ENCODE results near the gene PITX1. TPM values are rescaled to one million over a fixed set of nuclear protein-coding genes. Genes with fewer than 3 reads are reported as not detected.

The PITX1 gene
- total RNA-seq, 2 experiments from 2014 or later, result 0.18 TPM

DNA sequence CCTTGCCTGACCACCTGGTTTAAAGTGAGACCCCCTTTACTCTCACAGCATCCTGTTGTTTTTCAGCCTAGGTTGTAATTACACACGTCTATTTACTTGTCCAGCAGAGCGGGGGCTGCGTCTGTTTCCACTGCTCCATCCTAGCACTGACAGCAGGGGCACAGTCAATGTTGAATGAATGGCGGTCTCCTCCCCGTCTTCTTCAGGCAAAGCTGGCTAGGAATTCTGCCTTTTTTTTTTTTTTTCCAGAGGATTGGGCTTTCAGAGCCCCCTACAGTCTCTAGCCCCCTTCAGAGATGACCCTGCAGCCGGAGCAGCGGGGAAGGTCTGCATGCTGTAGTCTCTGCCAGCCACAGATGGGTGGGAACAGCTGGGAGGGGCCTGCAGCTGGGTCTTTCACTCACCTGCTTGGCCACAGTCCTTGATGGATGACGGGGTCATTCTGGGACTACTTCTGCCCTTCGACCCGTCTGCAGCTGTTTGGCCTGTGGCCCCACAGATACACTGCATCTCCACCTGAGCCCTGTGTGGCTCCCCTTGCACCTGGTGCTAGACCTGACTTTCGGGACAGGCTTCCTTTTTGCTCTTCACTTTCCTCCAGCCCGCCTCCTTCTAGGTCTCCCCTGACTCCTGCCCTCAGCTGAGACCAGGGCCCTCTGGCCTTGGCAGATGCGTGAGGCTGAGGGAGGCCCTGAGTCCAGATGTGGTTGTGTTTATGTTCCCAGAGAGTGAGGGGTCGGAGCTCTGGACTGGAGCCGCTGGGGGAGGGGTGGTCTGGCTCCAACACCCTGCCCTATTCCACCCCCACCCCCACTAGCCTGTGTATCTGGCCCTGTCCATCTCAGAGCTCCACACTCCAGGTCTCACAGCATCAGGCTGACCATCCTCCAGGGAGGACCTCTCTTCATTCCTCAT is 8.0 kb downstream of the PITX1 start:
- Mint-ChIP-seq H3K27me3 (peaks cover 38% of the 10 kb centered on the region), H3K4me3 (no peak overlapping the region), H3K4me1 (peaks cover 17% of the 10 kb centered on the region), H3K36me3 (ENCODE audit: low read depth) (peaks cover 4% of the 10 kb centered on the region), H3K27ac (no peak overlapping the region), H3K9me3 (ENCODE audit: low read depth) (peaks cover 4% of the 10 kb centered on the region)
- DNase-seq, result no peak
- intact Hi-C loops (cut with DNase I, micrococcal nuclease), result loop anchor here in 1 of 2 experiments (5.0 kb wide), 1 partner anchor 516 kb away; no protein-coding TSS in a partner anchor
- POLR2A ChIA-PET, result no interaction called here
- no peak for ATAC-seq
- CTCF ChIA-PET, result no interaction called here

DNA sequence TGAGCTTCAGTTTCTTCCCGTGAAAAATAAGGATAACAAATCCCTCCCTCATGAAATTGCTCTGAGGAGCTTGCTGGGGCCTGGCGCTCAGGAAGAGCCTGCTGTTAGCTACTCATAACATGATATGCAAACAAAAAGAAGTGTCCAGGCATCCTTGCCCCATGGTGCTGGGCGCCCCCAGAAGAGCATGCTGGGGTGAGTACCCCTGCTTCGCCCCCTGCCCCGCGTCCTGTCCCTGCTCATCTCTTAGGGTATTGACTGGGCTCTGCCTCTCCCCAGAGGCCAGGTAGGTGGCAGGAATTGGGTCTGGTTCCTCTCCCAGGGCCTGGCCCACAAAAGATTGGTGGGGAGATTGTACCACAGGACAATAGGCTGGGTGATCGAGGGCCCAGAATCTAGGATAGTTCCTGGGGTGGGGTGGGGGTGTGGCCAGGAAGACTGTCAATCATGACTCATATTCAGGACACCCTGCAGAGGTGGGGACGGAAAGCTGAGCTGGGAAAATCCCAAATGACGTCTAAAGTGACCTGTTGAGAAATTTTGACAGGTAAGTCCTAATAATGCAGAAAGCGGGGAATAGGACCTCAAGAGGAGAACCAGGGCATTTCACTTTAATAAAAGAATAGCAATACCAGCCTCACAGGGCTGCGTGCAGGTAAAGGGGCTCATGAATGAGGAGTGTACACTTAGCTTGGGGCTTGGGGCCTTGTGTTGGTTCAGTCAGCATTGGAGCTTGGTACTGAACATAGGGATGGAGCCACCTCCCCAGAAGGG is 8.9 kb downstream of the PITX1 start:
- intact Hi-C loops (cut with DNase I, micrococcal nuclease), result loop anchor here in 1 of 2 experiments (5.0 kb wide), 1 partner anchor 517 kb away; no protein-coding TSS in a partner anchor
- no peak overlapping the region for H3K27ac Mint-ChIP-seq
- peaks cover 4% of the 10 kb centered on the region for H3K36me3 Mint-ChIP-seq (ENCODE audit: low read depth)
- ChIA-PET POLR2A (no interaction called here), CTCF (interaction anchor here (1.2 kb wide), 1 partner anchor 163 kb away, joined by 6 read pairs; no protein-coding TSS in a partner anchor)
- ATAC-seq (no peak), DNase-seq (no peak)
- peaks cover 30% of the 10 kb centered on the region for H3K27me3 Mint-ChIP-seq
- no peak overlapping the region for H3K4me3 Mint-ChIP-seq
- peaks cover 10% of the 10 kb centered on the region for H3K4me1 Mint-ChIP-seq
- H3K9me3 Mint-ChIP-seq (ENCODE audit: low read depth), result peaks cover 4% of the 10 kb centered on the region

DNA sequence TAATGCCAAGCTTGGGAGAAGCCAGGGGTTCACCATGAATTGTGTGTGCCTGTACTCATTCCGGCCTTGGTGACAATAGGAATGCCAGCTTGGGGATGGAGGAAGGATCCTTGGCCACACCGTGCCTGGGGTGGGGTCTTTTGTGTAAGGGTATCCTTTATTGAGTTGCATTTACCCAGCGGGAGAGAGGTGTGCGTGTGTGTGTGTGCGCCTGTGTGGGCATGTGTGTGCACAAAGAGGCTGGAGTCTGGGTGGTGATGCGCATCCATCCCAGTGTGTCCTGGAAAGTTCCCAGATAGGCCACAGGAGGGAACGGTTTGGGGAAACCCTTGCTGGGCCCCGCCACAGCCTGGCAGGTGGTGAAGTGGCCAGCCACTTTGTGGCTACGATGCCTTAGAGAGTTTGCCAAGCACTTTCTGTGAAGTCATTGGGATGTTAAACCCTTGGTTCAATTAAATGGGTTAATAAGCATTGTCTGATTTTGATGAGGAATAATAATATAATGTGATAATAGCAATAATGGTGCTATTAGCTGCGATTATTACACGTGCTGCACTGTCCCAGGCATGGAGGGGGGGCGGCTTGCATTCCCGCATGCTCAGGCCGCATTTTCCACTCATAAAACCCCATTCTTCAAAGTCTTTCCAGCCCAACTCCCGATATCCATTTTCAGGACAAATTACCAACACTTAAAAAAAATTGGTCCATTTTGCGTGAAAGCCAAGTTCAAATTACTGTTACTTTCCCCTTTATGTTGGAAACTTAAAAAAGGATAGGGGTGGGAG is 13.7 kb downstream of the PITX1 start:
- no peak overlapping the region for H3K4me3 Mint-ChIP-seq
- peaks cover 2% of the 10 kb centered on the region for H3K27me3 Mint-ChIP-seq
- H3K36me3 Mint-ChIP-seq (ENCODE audit: low read depth), result no peaks in the 10 kb centered on the region
- intact Hi-C loops (cut with DNase I, micrococcal nuclease), result no loop called here
- CTCF ChIA-PET, result interaction anchor here (0.7 kb wide), 1 partner anchor 29 kb away, joined by 3 read pairs; no protein-coding TSS in a partner anchor
- H3K9me3 Mint-ChIP-seq (ENCODE audit: low read depth), result no peaks in the 10 kb centered on the region
- H3K27ac Mint-ChIP-seq, result no peak overlapping the region
- no peaks in the 10 kb centered on the region for H3K4me1 Mint-ChIP-seq
- no peak for DNase-seq
- POLR2A ChIA-PET, result interaction anchor here (0.8 kb wide), 1 partner anchor 31 kb away, joined by 4 read pairs; no protein-coding TSS in a partner anchor
- ATAC-seq, result no peak

DNA sequence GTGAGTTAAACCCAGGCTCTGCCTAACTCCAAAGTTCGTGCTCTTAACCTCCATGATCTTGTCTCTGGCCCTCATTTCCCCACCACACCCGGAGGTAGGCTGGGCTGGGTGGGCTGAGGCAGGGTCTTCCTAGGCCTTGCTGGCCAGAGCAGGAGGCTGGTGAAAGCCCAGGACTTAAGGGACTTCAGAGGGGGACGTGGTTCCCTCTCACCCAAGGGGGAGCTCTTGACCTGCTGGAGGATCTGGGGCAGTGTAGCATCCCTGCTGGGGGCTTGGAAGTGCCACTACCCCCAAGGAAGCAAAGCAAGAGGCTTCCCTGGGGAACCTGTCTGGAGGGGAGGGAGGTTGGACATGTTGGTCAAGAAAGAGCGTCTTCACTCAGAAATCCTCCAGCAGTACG is 14.7 kb downstream of the PITX1 start:
- ATAC-seq (no peak), DNase-seq (no peak)
- intact Hi-C loops (cut with DNase I, micrococcal nuclease), result no loop called here
- no peaks in the 10 kb centered on the region for H3K9me3 Mint-ChIP-seq (ENCODE audit: low read depth)
- no peaks in the 10 kb centered on the region for H3K4me1 Mint-ChIP-seq
- H3K4me3 Mint-ChIP-seq, result no peak overlapping the region
- no peak overlapping the region for H3K27ac Mint-ChIP-seq
- ChIA-PET CTCF (interaction anchor here (0.5 to 0.7 kb wide), 2 partner anchors 40 to 169 kb away, joined by 3 to 4 read pairs; no protein-coding TSS in a partner anchor), POLR2A (interaction anchor here (0.8 kb wide), 1 partner anchor 30 kb away, joined by 4 read pairs; no protein-coding TSS in a partner anchor)
- no peaks in the 10 kb centered on the region for H3K36me3 Mint-ChIP-seq (ENCODE audit: low read depth)
- no peaks in the 10 kb centered on the region for H3K27me3 Mint-ChIP-seq

DNA sequence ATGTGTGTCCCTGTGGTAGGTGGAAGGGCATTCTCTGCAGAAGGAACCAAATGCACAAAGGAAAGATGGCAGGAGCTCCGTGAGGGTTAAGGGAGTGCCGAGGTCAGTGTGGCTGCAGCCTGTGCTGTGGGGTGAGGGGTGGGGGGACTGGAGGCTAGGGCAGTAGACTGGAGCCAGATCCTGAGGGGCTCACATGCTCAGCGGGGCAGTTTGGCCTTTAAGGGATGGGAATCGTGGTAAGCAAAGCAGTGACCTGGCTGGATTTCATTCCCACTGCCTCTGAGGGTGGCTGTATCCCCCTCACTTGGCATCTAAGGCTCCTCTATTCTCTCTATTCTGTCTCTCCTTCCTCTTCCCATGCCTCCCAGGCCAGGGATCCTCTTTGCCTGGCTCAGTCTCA is 15.6 kb downstream of the PITX1 start:
- no peaks in the 10 kb centered on the region for H3K27me3 Mint-ChIP-seq
- DNase-seq, result no peak
- no peaks in the 10 kb centered on the region for H3K4me1 Mint-ChIP-seq
- H3K4me3 Mint-ChIP-seq, result no peak overlapping the region
- no peaks in the 10 kb centered on the region for H3K36me3 Mint-ChIP-seq (ENCODE audit: low read depth)
- no peak for ATAC-seq
- ChIA-PET POLR2A (no interaction called here), CTCF (no interaction called here)
- intact Hi-C loops (cut with DNase I, micrococcal nuclease), result no loop called here
- no peak overlapping the region for H3K27ac Mint-ChIP-seq
- H3K9me3 Mint-ChIP-seq (ENCODE audit: low read depth), result no peaks in the 10 kb centered on the region

DNA sequence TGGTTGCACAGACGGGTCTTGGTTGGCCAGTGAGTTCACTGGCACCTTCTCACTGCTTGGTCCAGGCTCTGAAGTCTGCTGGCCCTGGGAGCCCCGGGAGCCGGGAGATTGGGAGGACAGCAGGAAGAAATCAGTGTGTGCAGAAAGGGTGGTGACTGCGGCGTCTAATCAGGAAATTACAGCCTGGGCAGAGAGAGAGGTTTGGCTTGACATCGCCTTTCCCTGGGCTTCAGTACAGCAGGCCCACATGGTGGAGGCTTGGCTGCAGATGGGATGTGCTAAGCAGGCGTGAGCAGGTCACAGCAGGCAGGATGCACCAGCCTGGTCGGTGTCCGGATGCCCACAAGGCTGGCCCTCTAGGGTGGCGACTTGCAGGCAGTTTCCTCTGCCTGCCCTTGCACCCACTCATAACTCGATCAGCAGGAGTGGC is 17.2 kb downstream of the PITX1 start:
- POLR2A ChIA-PET, result no interaction called here
- CTCF ChIA-PET, result interaction anchor here (0.7 kb wide), 1 partner anchor 45 kb away, joined by 4 read pairs; no protein-coding TSS in a partner anchor
- intact Hi-C loops (cut with DNase I, micrococcal nuclease), result no loop called here
- Mint-ChIP-seq H3K27me3 (no peaks in the 10 kb centered on the region), H3K4me3 (no peak overlapping the region), H3K27ac (no peak overlapping the region), H3K9me3 (ENCODE audit: low read depth) (no peaks in the 10 kb centered on the region), H3K4me1 (no peaks in the 10 kb centered on the region), H3K36me3 (ENCODE audit: low read depth) (no peaks in the 10 kb centered on the region)
- DNase-seq (no peak), ATAC-seq (no peak)

DNA sequence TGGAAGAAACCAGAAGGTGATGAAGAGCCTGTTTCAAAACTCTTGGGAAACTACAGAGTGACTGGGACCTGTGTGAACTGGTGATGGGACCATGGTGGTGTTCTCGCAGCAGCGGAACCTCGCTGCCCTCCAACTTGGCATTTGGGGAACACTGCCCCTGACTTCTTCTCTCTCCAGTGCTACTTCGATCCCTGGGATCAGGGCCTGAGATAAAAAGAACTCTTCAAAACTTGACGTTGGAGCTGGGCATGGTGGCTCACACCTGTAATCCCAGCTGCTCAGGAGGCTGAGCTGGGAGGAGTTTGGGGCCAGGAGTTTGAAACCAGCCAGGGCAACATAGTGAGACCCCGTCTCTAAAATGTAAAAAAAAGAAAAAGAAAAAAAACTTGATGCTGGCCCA is 18.1 kb downstream of the PITX1 start:
- H3K27ac Mint-ChIP-seq, result no peak overlapping the region
- no peak for ATAC-seq
- H3K27me3 Mint-ChIP-seq, result no peaks in the 10 kb centered on the region

DNA sequence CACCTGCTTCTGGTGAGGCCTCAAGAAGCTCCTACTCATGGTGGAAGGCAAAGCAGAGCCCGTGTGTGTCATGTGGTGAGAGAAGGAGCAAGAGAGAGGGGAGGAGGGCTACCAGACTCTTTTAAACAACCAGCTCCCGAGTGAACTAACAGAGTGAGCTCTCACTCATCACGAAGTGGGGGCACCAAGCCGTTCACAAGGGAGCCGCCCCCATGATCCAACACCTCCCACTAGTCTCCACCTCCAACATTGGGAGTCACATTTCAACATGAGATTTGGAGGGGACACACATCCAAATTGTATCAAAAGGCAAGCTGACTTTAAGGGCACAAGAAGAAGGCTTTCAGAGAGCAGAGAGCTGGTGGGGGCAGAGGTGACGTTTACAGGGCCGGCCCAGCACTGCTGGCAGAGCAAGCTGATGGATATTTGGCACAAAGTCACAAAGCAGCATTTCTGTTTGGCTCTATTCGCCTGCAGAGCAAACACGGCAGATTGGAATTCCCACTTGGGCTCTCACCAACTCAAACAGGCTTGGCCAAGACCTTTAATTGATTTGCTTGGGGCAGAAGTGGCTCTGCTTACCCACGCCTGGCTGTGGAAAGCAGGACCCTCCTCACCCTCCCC is 20.0 kb downstream of the PITX1 start:
- H3K27ac Mint-ChIP-seq, result no peak overlapping the region
- DNase-seq, result no peak
- no peak for ATAC-seq
- H3K36me3 Mint-ChIP-seq (ENCODE audit: low read depth), result no peaks in the 10 kb centered on the region
- intact Hi-C loops (cut with DNase I, micrococcal nuclease), result no loop called here
- CTCF ChIA-PET, result interaction anchor here (1.3 kb wide), 1 partner anchor 177 kb away, joined by 3 read pairs; no protein-coding TSS in a partner anchor
- H3K4me3 Mint-ChIP-seq, result no peak overlapping the region
- POLR2A ChIA-PET, result no interaction called here
- H3K27me3 Mint-ChIP-seq, result no peaks in the 10 kb centered on the region
- no peaks in the 10 kb centered on the region for H3K4me1 Mint-ChIP-seq
- no peaks in the 10 kb centered on the region for H3K9me3 Mint-ChIP-seq (ENCODE audit: low read depth)

More for the DNA sequence above, 18.1 kb downstream of the PITX1 start:
- Mint-ChIP-seq H3K4me3 (no peak overlapping the region), H3K9me3 (ENCODE audit: low read depth) (no peaks in the 10 kb centered on the region), H3K4me1 (no peaks in the 10 kb centered on the region), H3K36me3 (ENCODE audit: low read depth) (no peaks in the 10 kb centered on the region)
- ChIA-PET CTCF (interaction anchor here (0.6 kb wide), 1 partner anchor 176 kb away, joined by 3 read pairs; no protein-coding TSS in a partner anchor), POLR2A (no interaction called here)
- intact Hi-C loops (cut with DNase I, micrococcal nuclease), result no loop called here
- DNase-seq, result no peak

DNA sequence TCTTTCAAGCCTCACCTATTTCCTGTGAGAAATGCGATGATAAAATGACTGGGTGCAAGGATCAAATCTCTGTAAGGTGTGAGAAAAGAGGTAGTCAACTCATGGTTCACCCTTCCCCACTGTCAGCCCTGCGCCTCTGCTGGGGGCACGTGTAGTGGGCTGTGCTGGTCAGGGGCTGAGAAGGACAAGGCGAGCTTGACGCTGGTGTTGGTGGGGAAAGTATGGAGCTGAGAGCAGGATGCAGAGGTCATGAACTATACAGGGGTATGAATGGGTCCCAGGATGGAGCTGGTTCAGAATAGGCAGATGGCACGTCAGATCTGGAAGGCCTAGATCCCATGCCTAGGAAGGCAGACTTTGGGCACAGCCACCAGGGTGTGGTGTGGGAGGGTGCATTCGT is 20.6 kb downstream of the PITX1 start:
- no peaks in the 10 kb centered on the region for H3K27me3 Mint-ChIP-seq
- no peak overlapping the region for H3K27ac Mint-ChIP-seq
- H3K4me3 Mint-ChIP-seq, result no peak overlapping the region
- CTCF ChIA-PET, result interaction anchor here (1.3 kb wide), 1 partner anchor 178 kb away, joined by 3 read pairs; no protein-coding TSS in a partner anchor
- POLR2A ChIA-PET, result no interaction called here
- ATAC-seq, result no peak
- H3K36me3 Mint-ChIP-seq (ENCODE audit: low read depth), result no peaks in the 10 kb centered on the region
- no peaks in the 10 kb centered on the region for H3K4me1 Mint-ChIP-seq
- intact Hi-C loops (cut with DNase I, micrococcal nuclease), result no loop called here
- no peak for DNase-seq
- no peaks in the 10 kb centered on the region for H3K9me3 Mint-ChIP-seq (ENCODE audit: low read depth)

DNA sequence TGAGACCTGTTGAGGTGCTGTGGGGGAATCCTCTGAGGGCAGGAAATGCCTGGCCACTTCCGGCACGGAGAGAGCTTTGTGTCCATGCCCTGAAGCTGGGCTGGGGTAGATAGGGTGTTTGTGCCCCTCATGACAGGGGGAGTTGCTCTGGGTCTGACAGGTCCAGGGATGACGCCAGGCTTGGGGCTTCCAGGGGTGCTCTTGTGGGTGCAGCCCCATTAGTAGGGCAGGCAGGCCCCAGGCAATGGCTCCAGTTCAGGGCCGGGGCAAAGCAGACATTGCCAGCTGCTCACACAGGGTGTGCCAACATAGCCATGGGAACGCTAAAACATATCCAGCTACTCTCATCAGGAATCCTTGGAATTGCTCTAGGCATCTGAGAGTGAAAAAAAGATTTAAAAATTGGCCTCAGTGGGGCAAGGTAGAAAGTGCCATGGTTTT is 21.1 kb downstream of the PITX1 start:
- Mint-ChIP-seq H3K36me3 (ENCODE audit: low read depth) (no peaks in the 10 kb centered on the region), H3K27me3 (no peaks in the 10 kb centered on the region), H3K4me3 (no peak overlapping the region), H3K27ac (no peak overlapping the region), H3K4me1 (no peaks in the 10 kb centered on the region), H3K9me3 (ENCODE audit: low read depth) (no peaks in the 10 kb centered on the region)
- CTCF ChIA-PET, result interaction anchor here (1.3 kb wide), 1 partner anchor 178 kb away, joined by 3 read pairs; no protein-coding TSS in a partner anchor
- intact Hi-C loops (cut with DNase I, micrococcal nuclease), result no loop called here
- POLR2A ChIA-PET, result no interaction called here
- ATAC-seq (no peak), DNase-seq (no peak)
